ENCODE data around the gene LGALS3BP. TPM values are rescaled to one million over a fixed set of nuclear protein-coding genes. Genes with fewer than 3 reads are reported as not detected.
"Not testable (repeated sequence)": the region's sequence is repeated elsewhere in the genome, so short reads cannot be mapped to it uniquely, and the experiment has no call there.

The LGALS3BP gene
- total RNA-seq, 1 donor from 2014 or later = 202 TPM

DNA sequence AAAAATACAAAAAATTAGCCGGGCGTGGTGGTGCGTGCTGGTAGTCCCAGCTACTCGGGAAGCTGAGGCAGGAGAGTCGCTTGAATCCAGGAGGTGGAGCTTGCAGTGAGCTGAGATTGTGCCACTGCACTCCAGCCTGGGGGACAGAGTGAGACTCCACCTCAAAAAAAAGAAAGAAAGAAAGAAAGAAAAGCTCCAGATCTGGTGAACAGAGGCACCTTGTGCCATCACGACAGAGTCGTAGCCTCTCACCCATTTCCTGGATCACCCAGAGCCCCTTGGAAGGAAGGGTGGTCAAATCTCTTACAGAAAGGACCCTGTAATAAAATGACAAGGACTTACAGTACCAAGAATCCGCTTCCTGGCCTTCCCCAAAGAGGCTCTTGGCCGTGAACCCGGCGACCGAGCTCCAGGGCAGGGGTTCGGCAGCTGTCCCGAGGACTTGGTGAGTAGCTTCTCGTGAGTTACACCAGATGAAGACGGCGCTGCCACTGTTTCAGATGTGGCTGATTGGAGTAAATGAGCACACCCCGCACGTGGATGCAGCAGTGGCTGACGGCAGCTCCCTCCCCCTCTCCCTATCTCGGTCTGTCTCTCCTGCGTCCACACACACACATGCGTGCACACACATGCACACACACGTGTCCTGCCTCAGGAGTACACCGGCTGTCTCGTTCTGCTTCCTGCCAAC lies 13.5 kb downstream of the LGALS3BP start:
- peaks cover 7% of the 10 kb centered on the region for H3K4me1 Mint-ChIP-seq (ENCODE audit: unreplicated experiment)
- H3K27ac Mint-ChIP-seq = no peak overlapping the region
- no peak overlapping the region for H3K4me3 Mint-ChIP-seq
- H3K9me3 Mint-ChIP-seq = no peaks in the 10 kb centered on the region
- H3K27me3 Mint-ChIP-seq = no peaks in the 10 kb centered on the region
- TF ChIP-seq, protein P1, sequence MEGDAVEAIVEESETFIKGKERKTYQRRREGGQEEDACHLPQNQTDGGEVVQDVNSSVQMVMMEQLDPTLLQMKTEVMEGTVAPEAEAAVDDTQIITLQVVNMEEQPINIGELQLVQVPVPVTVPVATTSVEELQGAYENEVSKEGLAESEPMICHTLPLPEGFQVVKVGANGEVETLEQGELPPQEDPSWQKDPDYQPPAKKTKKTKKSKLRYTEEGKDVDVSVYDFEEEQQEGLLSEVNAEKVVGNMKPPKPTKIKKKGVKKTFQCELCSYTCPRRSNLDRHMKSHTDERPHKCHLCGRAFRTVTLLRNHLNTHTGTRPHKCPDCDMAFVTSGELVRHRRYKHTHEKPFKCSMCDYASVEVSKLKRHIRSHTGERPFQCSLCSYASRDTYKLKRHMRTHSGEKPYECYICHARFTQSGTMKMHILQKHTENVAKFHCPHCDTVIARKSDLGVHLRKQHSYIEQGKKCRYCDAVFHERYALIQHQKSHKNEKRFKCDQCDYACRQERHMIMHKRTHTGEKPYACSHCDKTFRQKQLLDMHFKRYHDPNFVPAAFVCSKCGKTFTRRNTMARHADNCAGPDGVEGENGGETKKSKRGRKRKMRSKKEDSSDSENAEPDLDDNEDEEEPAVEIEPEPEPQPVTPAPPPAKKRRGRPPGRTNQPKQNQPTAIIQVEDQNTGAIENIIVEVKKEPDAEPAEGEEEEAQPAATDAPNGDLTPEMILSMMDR (conservative IDR thresholded peaks at IDR 0.05) = no peak
- DNase-seq (ENCODE audit: extremely low spot score, unreplicated experiment) = no peak
- H3K36me3 Mint-ChIP-seq = peaks cover 3% of the 10 kb centered on the region

DNA sequence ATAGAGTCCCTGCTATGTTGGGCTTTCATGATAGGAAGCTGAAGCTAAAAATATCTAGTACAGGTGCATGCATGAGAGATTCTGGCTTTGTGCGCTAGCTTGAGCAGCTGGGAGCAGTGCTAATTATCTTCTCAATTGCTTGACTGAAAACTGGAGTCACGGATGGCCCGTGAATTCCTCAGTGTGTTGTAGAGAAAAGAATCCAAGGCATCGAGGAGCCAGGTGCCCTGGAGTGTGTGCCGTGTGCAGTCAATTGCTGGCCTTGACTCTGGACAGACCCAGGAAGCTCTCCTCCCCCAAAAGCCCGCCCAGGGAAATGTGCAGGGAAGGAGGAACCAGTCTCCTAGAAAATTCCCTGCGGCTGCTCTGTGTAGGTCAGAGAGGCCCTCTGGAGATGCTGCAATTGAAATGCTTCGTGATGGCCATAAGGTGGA lies 14.2 kb downstream of the LGALS3BP start:
- TF ChIP-seq, protein P1 (conservative IDR thresholded peaks at IDR 0.05) = no peak
- Mint-ChIP-seq H3K36me3 (no peaks in the 10 kb centered on the region), H3K27me3 (no peaks in the 10 kb centered on the region), H3K4me1 (ENCODE audit: unreplicated experiment) (peaks cover 4% of the 10 kb centered on the region), H3K4me3 (no peak overlapping the region), H3K27ac (no peak overlapping the region), H3K9me3 (no peaks in the 10 kb centered on the region)
- no peak for DNase-seq (ENCODE audit: extremely low spot score, unreplicated experiment)

DNA sequence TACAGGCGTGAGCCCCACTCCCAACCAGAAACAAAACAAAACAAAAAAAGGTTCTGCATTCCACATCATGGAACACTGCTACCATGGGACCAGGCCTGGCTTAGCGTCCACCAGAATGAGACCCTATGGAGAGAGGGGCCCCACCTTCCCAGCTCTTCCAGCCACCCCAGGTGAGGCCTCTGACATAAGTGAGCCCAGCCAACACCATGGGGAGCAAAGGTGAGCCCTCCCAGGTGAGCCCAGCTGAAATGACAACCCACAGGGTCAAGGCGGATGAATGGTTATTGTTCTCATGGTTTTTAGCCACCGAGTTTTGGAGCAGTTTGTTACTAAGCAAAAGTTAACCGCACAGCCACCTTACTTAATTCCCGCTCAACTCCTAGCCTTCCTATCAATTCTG lies 16.3 kb downstream of the LGALS3BP start:
- no peak for DNase-seq (ENCODE audit: extremely low spot score, unreplicated experiment)
- H3K27ac Mint-ChIP-seq = no peak overlapping the region
- H3K4me1 Mint-ChIP-seq (ENCODE audit: unreplicated experiment) = peaks cover 9% of the 10 kb centered on the region
- TF ChIP-seq, protein P1 (conservative IDR thresholded peaks at IDR 0.05) = no peak
- no peaks in the 10 kb centered on the region for H3K36me3 Mint-ChIP-seq
- no peaks in the 10 kb centered on the region for H3K9me3 Mint-ChIP-seq
- no peak overlapping the region for H3K4me3 Mint-ChIP-seq
- H3K27me3 Mint-ChIP-seq = no peaks in the 10 kb centered on the region

DNA sequence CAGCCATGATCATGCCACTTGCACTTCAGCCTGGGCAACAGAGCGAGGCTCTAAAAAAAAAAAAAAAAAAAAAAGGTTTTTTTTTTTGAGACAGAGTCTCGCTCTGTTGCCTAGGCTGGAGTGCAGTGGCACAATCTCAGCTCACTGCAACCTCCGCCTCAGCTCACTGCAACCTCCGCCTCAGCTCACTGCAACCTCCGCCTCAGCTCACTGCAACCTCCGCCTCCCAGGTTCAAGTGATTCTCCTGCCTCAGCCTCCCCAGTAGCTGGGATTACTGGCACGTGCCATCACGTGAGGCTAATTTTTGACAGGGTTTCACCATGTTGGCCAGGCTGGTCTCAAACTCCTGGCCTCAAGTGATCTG lies 16.8 kb downstream of the LGALS3BP start:
- not testable (repeated sequence) for H3K4me3 Mint-ChIP-seq; DNase-seq (ENCODE audit: extremely low spot score, unreplicated experiment); H3K36me3 Mint-ChIP-seq; H3K27me3 Mint-ChIP-seq; H3K9me3 Mint-ChIP-seq; H3K4me1 Mint-ChIP-seq (ENCODE audit: unreplicated experiment)
- H3K27ac Mint-ChIP-seq = peak overlapping the region; percentile 82

DNA sequence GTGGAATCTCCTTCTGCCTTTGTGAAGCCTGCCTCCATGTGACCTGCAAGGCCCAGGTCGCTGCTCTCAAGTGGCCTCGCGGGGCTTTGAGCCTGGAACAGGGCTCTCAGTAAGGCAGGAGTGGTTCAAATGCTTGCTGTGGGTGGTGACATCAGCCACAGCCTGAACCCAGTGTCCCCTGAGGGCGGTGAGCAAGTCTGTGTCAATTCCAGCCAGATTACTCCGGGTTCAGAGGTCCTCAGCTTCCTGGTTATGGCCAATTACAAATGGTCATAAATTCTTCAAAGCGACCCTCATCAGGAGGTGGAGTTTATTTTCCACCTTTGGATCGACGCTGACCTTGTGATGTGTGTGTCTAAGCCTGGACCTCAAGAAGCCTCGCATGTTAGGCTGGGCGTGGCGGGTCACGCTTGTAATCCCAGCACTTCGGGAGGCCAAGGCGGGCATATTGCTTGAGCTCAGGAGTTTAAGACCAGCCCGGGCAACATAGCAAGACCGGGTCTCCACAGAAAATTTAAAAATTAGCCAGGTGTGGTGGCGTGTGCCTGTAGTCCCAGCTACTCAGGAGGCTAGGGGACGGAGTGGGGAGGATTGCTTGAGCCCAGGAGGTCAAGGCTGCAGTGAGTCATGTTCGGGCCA lies 17.3 kb downstream of the LGALS3BP start:
- no peaks in the 10 kb centered on the region for H3K36me3 Mint-ChIP-seq
- peaks cover 9% of the 10 kb centered on the region for H3K4me1 Mint-ChIP-seq (ENCODE audit: unreplicated experiment)
- no peak for DNase-seq (ENCODE audit: extremely low spot score, unreplicated experiment)
- H3K9me3 Mint-ChIP-seq = no peaks in the 10 kb centered on the region
- H3K27ac Mint-ChIP-seq = peak overlapping the region; percentile 82
- no peak overlapping the region for H3K4me3 Mint-ChIP-seq
- TF ChIP-seq, protein P1 (conservative IDR thresholded peaks at IDR 0.05) = no peak
- H3K27me3 Mint-ChIP-seq = no peaks in the 10 kb centered on the region

DNA sequence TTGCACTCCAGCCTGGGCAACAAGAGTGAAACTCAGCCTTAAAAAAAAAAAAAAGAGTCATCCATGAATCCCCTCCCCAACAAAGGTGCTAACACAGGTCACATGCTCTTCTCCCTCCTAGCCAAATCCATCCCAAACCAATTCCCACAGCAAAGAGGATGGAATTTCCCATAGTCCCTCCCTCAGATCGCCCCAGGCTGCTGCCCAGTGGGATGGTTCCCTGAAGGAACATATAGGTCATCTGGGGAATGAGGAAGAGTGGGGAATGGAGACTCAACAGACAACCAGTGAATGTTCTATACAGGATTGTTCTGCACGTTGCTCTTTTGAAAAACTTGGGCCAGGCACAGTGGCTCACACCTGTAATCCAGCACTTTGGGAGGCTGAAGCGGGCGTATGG lies 18.2 kb downstream of the LGALS3BP start:
- no peak for DNase-seq (ENCODE audit: extremely low spot score, unreplicated experiment)
- Mint-ChIP-seq H3K36me3 (no peaks in the 10 kb centered on the region), H3K4me1 (ENCODE audit: unreplicated experiment) (peaks cover 12% of the 10 kb centered on the region), H3K27me3 (no peaks in the 10 kb centered on the region), H3K4me3 (no peak overlapping the region), H3K9me3 (no peaks in the 10 kb centered on the region), H3K27ac (no peak overlapping the region)
- TF ChIP-seq, protein P1 (conservative IDR thresholded peaks at IDR 0.05) = no peak

Measured in type B pancreatic cell (in vitro differentiated cells).